GM23248 (cell line): ENCODE measurements around the gene HAUS2. TPM values are rescaled to one million over a fixed set of nuclear protein-coding genes. Genes with fewer than 3 reads are reported as not detected.
A peak's percentile ranks its signal among the peaks of the same experiment; 100 is the strongest.

Experiments
- DNase-seq: peaks from one replicate; pipeline ENCODE4 v3.0.0-alpha.2; 2015
- H2AFZ ChIP-seq: fragments of 200-600 bp; sonication (generic); 2 replicates; pipeline ENCODE4 v1.6.1; 2016; ENCODE audit warnings: antibody characterized with exemption
- H3F3A ChIP-seq: fragments of 200-600 bp; sonication (generic); 2 replicates; pipeline ENCODE4 v1.6.1; 2016; ENCODE audit warnings: mild to moderate bottlenecking, antibody characterized with exemption, mixed run types; ENCODE audit not compliant: insufficient read depth
- H3K27ac ChIP-seq: fragments of 200-600 bp; sonication (generic); 2 replicates; pipeline ENCODE4 v1.5.1; 2016; ENCODE audit warnings: mild to moderate bottlenecking
- H3K27me3 ChIP-seq: fragments of 200-600 bp; sonication (generic); replicated peaks from 2 replicates; pipeline ENCODE4 v1.6.1; 2016; ENCODE audit warnings: mild to moderate bottlenecking; ENCODE audit not compliant: insufficient read depth
- H3K36me3 ChIP-seq: fragments of 200-600 bp; sonication (generic); 2 replicates; pipeline ENCODE4 v1.6.1; 2016; ENCODE audit warnings: low read depth, mild to moderate bottlenecking
- H3K4me1 ChIP-seq: fragments of 200-600 bp; sonication (generic); 2 replicates; pipeline ENCODE4 v1.6.1; 2016; ENCODE audit warnings: mild to moderate bottlenecking; ENCODE audit not compliant: insufficient read depth
- H3K4me2 ChIP-seq: fragments of 200-600 bp; sonication (generic); one replicate; pipeline ENCODE4 v1.6.1; 2016; ENCODE audit warnings: mild to moderate bottlenecking; ENCODE audit not compliant: unreplicated experiment
- H3K4me3 ChIP-seq: fragments of 200-600 bp; sonication (generic); 2 replicates; pipeline ENCODE4 v1.5.1; 2016; ENCODE audit warnings: mild to moderate bottlenecking
- H3K79me2 ChIP-seq: fragments of 200-600 bp; sonication (generic); 2 replicates; pipeline ENCODE4 v1.6.1; 2016; ENCODE audit warnings: mild to moderate bottlenecking; ENCODE audit not compliant: insufficient read depth
- H3K9ac ChIP-seq: fragments of 200-600 bp; sonication (generic); 2 replicates; pipeline ENCODE4 v1.6.1; 2016; ENCODE audit warnings: mild to moderate bottlenecking
- H3K9me2 ChIP-seq: fragments of 200-600 bp; sonication (generic); 2 replicates; pipeline ENCODE4 v1.6.1; 2016; ENCODE audit warnings: mixed run types, mild to moderate bottlenecking, moderate library complexity; ENCODE audit not compliant: insufficient read depth
- H3K9me3 ChIP-seq: fragments of 200-600 bp; sonication (generic); one replicate; pipeline ENCODE4 v1.6.1; 2017; ENCODE audit warnings: low read depth
- H4K20me1 ChIP-seq: fragments of 200-600 bp; sonication (generic); 2 replicates; pipeline ENCODE4 v1.6.0; 2016; ENCODE audit not compliant: insufficient read depth
- EZH2 ChIP-seq: fragments of 200-600 bp; sonication (generic); IDR thresholded peaks from 2 replicates; pipeline ENCODE4 v1.6.1; 2018; ENCODE audit warnings: antibody characterized with exemption, mild to moderate bottlenecking; ENCODE audit not compliant: insufficient read depth, poor library complexity, severe bottlenecking
- EZH2phosphoT487 ChIP-seq: fragments of 200-600 bp; sonication (generic); IDR thresholded peaks from 2 replicates; pipeline ENCODE4 v1.6.1; 2018; ENCODE audit warnings: antibody characterized with exemption, moderate library complexity, mild to moderate bottlenecking, low read depth; ENCODE audit not compliant: insufficient read depth
- WGBS, 2 experiments: methylation state at CpG; one replicate each; pipeline ENCODE4 v1.1.6; 2015 to 2017; ENCODE audit warnings: low lambda C conversion rate in 2 of 2, low coverage in 1 of 2; ENCODE audit errors: missing lambda C conversion rate in 2 of 2; 5-methylcytosine and 5-hydroxymethylcytosine counted together
- in situ Hi-C: fragments of 300-500 bp; cut with MboI; formaldehyde crosslinking; loops from 2 replicates; pipeline ENCODE4 v1.15.0; 2020
- polyA plus RNA-seq: library from polyadenylated mRNA; unstranded; fragments of >200 nt; fragmentation: Nextera tagmentation; extraction: Ambion mirVana; gene quantifications from 2 replicates; pipeline ENCODE4 v1.2.1, GENCODE V29; 2016
- total RNA-seq: library from RNA; depleted of rRNA; stranded (reverse); fragments of >200 nt; shearing (Covaris generic); gene quantifications from 2 replicates; pipeline ENCODE4 v1.2.3, GENCODE V29; 2014

Gene HAUS2
- total and polyA plus RNA-seq, 2 experiments from 2014 or later, result 22.1 to 41.9 TPM

- Histone ChIP-seq H3K9ac (peak overlapping the region; percentile 65), H4K20me1 (no peaks in the 10 kb centered on the region), H3K4me3 (peak overlapping the region; percentile 74), H3K27ac (peak overlapping the region; percentile 19; the same call in 1 of the 2 replicates), H3K27me3 (no peaks in the 10 kb centered on the region), H2AFZ (peak overlapping the region; percentile 80), H3F3A (peaks cover 22% of the 10 kb centered on the region), H3K9me2 (no peaks in the 10 kb centered on the region), H3K36me3 (no peaks in the 10 kb centered on the region), H3K4me2 (peak overlapping the region; percentile 74), H3K79me2 (no peaks in the 10 kb centered on the region; the same call in none of the 2 replicates), H3K9me3 (no peaks in the 10 kb centered on the region), H3K4me1 (peaks cover 27% of the 10 kb centered on the region)
- in situ Hi-C loops, result no loop called here
- WGBS, 2 experiments, result 2 to 3% methylated on average over 33 to 37 of the region's 37 CpGs
- TF ChIP-seq EZH2phosphoT487 (no peak), EZH2 (no peak)
- peak; percentile 91 for DNase-seq
Measured at GRCh38 chr15:42581272-42581730, 32.7 kb downstream of the HAUS2 start.

GRCh38 chr15:42582569-42583375 lies 34.1 kb downstream of the HAUS2 start:
- in situ Hi-C loops, result no loop called here
- Histone ChIP-seq H3F3A (peaks cover 13% of the 10 kb centered on the region), H3K4me3 (no peak overlapping the region), H3K9me3 (no peaks in the 10 kb centered on the region), H3K4me2 (no peak overlapping the region), H3K36me3 (no peaks in the 10 kb centered on the region), H4K20me1 (no peaks in the 10 kb centered on the region), H3K27ac (no peak overlapping the region), H3K9ac (no peak overlapping the region), H3K4me1 (peaks cover 17% of the 10 kb centered on the region), H3K9me2 (no peaks in the 10 kb centered on the region), H2AFZ (no peak overlapping the region), H3K27me3 (no peaks in the 10 kb centered on the region), H3K79me2 (no peaks in the 10 kb centered on the region; the same call in 1 of the 2 replicates)
- TF ChIP-seq EZH2phosphoT487 (no peak), EZH2 (no peak)
- DNase-seq, result no peak
- WGBS, 2 experiments, result 85 to 86% methylated on average over 8 of the region's 8 CpGs

GRCh38 chr15:42584031-42584765 lies 35.6 kb downstream of the HAUS2 start:
- H3K4me1 ChIP-seq, result peaks cover 13% of the 10 kb centered on the region
- WGBS, 2 experiments, result 60 to 65% methylated on average over 4 of the region's 4 CpGs
- no peak overlapping the region for H3K4me3 ChIP-seq
- H3K36me3 ChIP-seq, result no peaks in the 10 kb centered on the region
- no peaks in the 10 kb centered on the region for H3K27me3 ChIP-seq
- peak; percentile 11 for DNase-seq
- no peak overlapping the region for H2AFZ ChIP-seq
- H4K20me1 ChIP-seq, result no peaks in the 10 kb centered on the region
- no peak overlapping the region for H3K27ac ChIP-seq
- H3F3A ChIP-seq, result peaks cover 5% of the 10 kb centered on the region
- H3K9ac ChIP-seq, result no peak overlapping the region
- no peaks in the 10 kb centered on the region for H3K9me3 ChIP-seq
- no peaks in the 10 kb centered on the region; the same call in 1 of the 2 replicates for H3K79me2 ChIP-seq
- H3K4me2 ChIP-seq, result no peak overlapping the region
- H3K9me2 ChIP-seq, result no peaks in the 10 kb centered on the region
- no peak for TF ChIP-seq EZH2phosphoT487
- TF ChIP-seq EZH2, result no peak
- in situ Hi-C loops, result no loop called here

GRCh38 chr15:42590619-42591237 lies 42.1 kb downstream of the HAUS2 start:
- H3F3A ChIP-seq, result no peaks in the 10 kb centered on the region
- H3K27me3 ChIP-seq, result no peaks in the 10 kb centered on the region
- TF ChIP-seq EZH2 (no peak), EZH2phosphoT487 (no peak)
- no peaks in the 10 kb centered on the region for H3K9me3 ChIP-seq
- 91 to 93% methylated on average over 5 of the region's 5 CpGs for WGBS, 2 experiments
- no peaks in the 10 kb centered on the region for H3K36me3 ChIP-seq
- H3K9me2 ChIP-seq, result no peaks in the 10 kb centered on the region
- H3K4me2 ChIP-seq, result no peak overlapping the region
- no peak overlapping the region for H3K4me3 ChIP-seq
- H2AFZ ChIP-seq, result no peak overlapping the region
- DNase-seq, result no peak
- in situ Hi-C loops, result no loop called here
- no peaks in the 10 kb centered on the region for H3K4me1 ChIP-seq
- H3K27ac ChIP-seq, result no peak overlapping the region
- H3K79me2 ChIP-seq, result no peaks in the 10 kb centered on the region
- H4K20me1 ChIP-seq, result no peaks in the 10 kb centered on the region
- H3K9ac ChIP-seq, result no peak overlapping the region
